Hypothalamus (tissue), 51 donors: ENCODE measurements around the gene ANKRD60.

Source experiments
- DNase-seq, 51 donors: peaks; one replicate each; lab custom pipeline; 2025; lab: John Stamatoyannopoulos, UW

ANKRD60 gene

GRCh38 chr20:58228484-58229197 lies at the start of gene ANKRD60:
ANKRD60 (minus strand) TSS chr20:58228653; CDS start chr20:58228653, 0 bp downstream.
- DNase-seq: peak in 3 of 51 donors; percentile 13 to 27 (median 14)

- DNase-seq: no peak
These were observed 49.4 kb upstream of the ANKRD60 start for GRCh38 chr20:58277578-58278472.

- no peak for DNase-seq
These were observed 48.7 kb upstream of the ANKRD60 start for GRCh38 chr20:58277107-58277506.

GRCh38 chr20:58274384-58274783 lies 45.9 kb upstream of the ANKRD60 start:
- no peak for DNase-seq

- DNase-seq: no peak
These were observed 43.3 kb upstream of the ANKRD60 start for GRCh38 chr20:58271606-58272351.

- DNase-seq: no peak
These were observed 40.6 kb upstream of the ANKRD60 start for GRCh38 chr20:58268936-58269619.

- no peak for DNase-seq
These were observed 40.0 kb upstream of the ANKRD60 start for GRCh38 chr20:58268421-58268821.

GRCh38 chr20:58267389-58268215 lies 39.1 kb upstream of the ANKRD60 start:
- no peak for DNase-seq

- DNase-seq: no peak
These were observed 35.8 kb upstream of the ANKRD60 start for GRCh38 chr20:58264271-58264670.

GRCh38 chr20:58261660-58262059 lies 33.2 kb upstream of the ANKRD60 start:
- DNase-seq: no peak

GRCh38 chr20:58260006-58260405 lies 31.6 kb upstream of the ANKRD60 start:
- no peak for DNase-seq

- no peak for DNase-seq
These were observed 28.4 kb upstream of the ANKRD60 start for GRCh38 chr20:58256842-58257241.

- DNase-seq: no peak
These were observed 27.9 kb upstream of the ANKRD60 start for GRCh38 chr20:58256307-58256706.

- no peak for DNase-seq
These were observed 26.4 kb upstream of the ANKRD60 start for GRCh38 chr20:58254890-58255289.

GRCh38 chr20:58251979-58252591 lies 23.6 kb upstream of the ANKRD60 start:
- DNase-seq: no peak

- DNase-seq: no peak
These were observed 23.0 kb upstream of the ANKRD60 start for GRCh38 chr20:58251348-58251978.

GRCh38 chr20:58246346-58246745 lies 17.9 kb upstream of the ANKRD60 start:
- DNase-seq: no peak

- no peak for DNase-seq
These were observed 17.5 kb upstream of the ANKRD60 start for GRCh38 chr20:58245931-58246330.
